Omental fat pad (tissue), 4 donors: ENCODE measurements around the gene IL26. TPM values are rescaled to one million over a fixed set of nuclear protein-coding genes. Genes with fewer than 3 reads are reported as not detected.

Experiments used
- ATAC-seq: fragments of 150-250 bp; one replicate; pipeline ENCODE4 v1.9.1; 2016; ENCODE audit warnings: mild to moderate bottlenecking, moderate library complexity; ENCODE audit not compliant: low FRiP score
- DNase-seq: peaks from one replicate; pipeline ENCODE4 v3.0.0-alpha.2; 2019; ENCODE audit warnings: low spot score
- CTCF ChIP-seq, 3 donors: fragments of 450-650 bp; IDR thresholded peaks; one replicate each; pipeline ENCODE4 v1.5.1; 2016 to 2017; ENCODE audit warnings: antibody characterized with exemption in 3 of 3, mild to moderate bottlenecking in 3 of 3, moderate library complexity in 2 of 3
- total RNA-seq, 4 donors: library from RNA; depleted of rRNA; stranded (reverse); fragments of >200 nt; gene quantifications; one replicate each; pipeline ENCODE4 v1.1.0, GENCODE V29; 2016

The IL26 gene
- total RNA-seq, 4 donors from 2014 or later: not detected

GRCh38 chr12:68240079-68240478 lies 14.5 kb upstream of the IL26 start:
- ATAC-seq: peak; percentile 61
- no peak for DNase-seq
- no peak for TF ChIP-seq CTCF (IDR thresholded peaks at IDR 0.05)

- DNase-seq (no peak), ATAC-seq (no peak)
- TF ChIP-seq CTCF (IDR thresholded peaks at IDR 0.05): no peak
These were observed 13.8 kb upstream of the IL26 start for GRCh38 chr12:68239309-68239982.

- ATAC-seq (no peak), DNase-seq (no peak)
- no peak for TF ChIP-seq CTCF (IDR thresholded peaks at IDR 0.05)
These were observed 12.0 kb upstream of the IL26 start for GRCh38 chr12:68237619-68238018.

GRCh38 chr12:68237078-68237477 lies 11.5 kb upstream of the IL26 start:
- no peak for ATAC-seq
- no peak for TF ChIP-seq CTCF (IDR thresholded peaks at IDR 0.05)
- DNase-seq: no peak

GRCh38 chr12:68236421-68237059 lies 10.9 kb upstream of the IL26 start:
- ATAC-seq (peak; percentile 60), DNase-seq (no peak)
- no peak for TF ChIP-seq CTCF (IDR thresholded peaks at IDR 0.05)

GRCh38 chr12:68235576-68235975 lies 10.0 kb upstream of the IL26 start:
- no peak for DNase-seq
- ATAC-seq: no peak
- no peak for TF ChIP-seq CTCF (IDR thresholded peaks at IDR 0.05)

GRCh38 chr12:68234140-68234539 lies 8.5 kb upstream of the IL26 start:
- TF ChIP-seq CTCF (IDR thresholded peaks at IDR 0.05): no peak
- ATAC-seq: no peak
- DNase-seq: no peak
